GM10847 (cell line): ENCODE results near the gene GPHA2.

Experiments
- POLR2A ChIP-seq: IDR thresholded peaks from 2 replicates; pipeline ENCODE4 v1.6.1; 2011; ENCODE audit not compliant: insufficient read length; ENCODE audit errors: extremely low read depth

GPHA2 gene

GRCh38 chr11:64916775-64917662, 18.7 kb downstream of the GPHA2 start, which contains the start of gene ATG2A:
TSS of gene ATG2A (minus strand) at chr11:64917209. CDS start at chr11:64917135, 74 bp downstream.
- TF ChIP-seq POLR2A, result peak; percentile 52

GRCh38 chr11:64916040-64916774, 19.5 kb downstream of the GPHA2 start:
- no peak for TF ChIP-seq POLR2A

GRCh38 chr11:64915376-64915887, 20.3 kb downstream of the GPHA2 start:
- TF ChIP-seq POLR2A, result no peak

GRCh38 chr11:64914123-64914522, 21.6 kb downstream of the GPHA2 start:
- no peak for TF ChIP-seq POLR2A

- TF ChIP-seq POLR2A, result no peak
Observed at GRCh38 chr11:64913171-64913727, 22.4 kb downstream of the GPHA2 start.

- TF ChIP-seq POLR2A, result no peak
Observed at GRCh38 chr11:64911689-64912088, 24.0 kb downstream of the GPHA2 start.

GRCh38 chr11:64911142-64911541, 24.6 kb downstream of the GPHA2 start:
- TF ChIP-seq POLR2A, result no peak

GRCh38 chr11:64910451-64911093, 25.1 kb downstream of the GPHA2 start:
- no peak for TF ChIP-seq POLR2A

GRCh38 chr11:64909653-64910343, 25.9 kb downstream of the GPHA2 start:
- TF ChIP-seq POLR2A, result no peak

- TF ChIP-seq POLR2A, result no peak
Observed at GRCh38 chr11:64908766-64909165, 26.9 kb downstream of the GPHA2 start.

GRCh38 chr11:64906314-64906635, 29.4 kb downstream of the GPHA2 start:
- TF ChIP-seq POLR2A, result no peak

- TF ChIP-seq POLR2A, result no peak
Observed at GRCh38 chr11:64905516-64906313, 30.0 kb downstream of the GPHA2 start.

GRCh38 chr11:64903291-64903833, 32.3 kb downstream of the GPHA2 start:
- no peak for TF ChIP-seq POLR2A
